ENCODE data around the gene SAMD11.

SAMD11 gene

DNA sequence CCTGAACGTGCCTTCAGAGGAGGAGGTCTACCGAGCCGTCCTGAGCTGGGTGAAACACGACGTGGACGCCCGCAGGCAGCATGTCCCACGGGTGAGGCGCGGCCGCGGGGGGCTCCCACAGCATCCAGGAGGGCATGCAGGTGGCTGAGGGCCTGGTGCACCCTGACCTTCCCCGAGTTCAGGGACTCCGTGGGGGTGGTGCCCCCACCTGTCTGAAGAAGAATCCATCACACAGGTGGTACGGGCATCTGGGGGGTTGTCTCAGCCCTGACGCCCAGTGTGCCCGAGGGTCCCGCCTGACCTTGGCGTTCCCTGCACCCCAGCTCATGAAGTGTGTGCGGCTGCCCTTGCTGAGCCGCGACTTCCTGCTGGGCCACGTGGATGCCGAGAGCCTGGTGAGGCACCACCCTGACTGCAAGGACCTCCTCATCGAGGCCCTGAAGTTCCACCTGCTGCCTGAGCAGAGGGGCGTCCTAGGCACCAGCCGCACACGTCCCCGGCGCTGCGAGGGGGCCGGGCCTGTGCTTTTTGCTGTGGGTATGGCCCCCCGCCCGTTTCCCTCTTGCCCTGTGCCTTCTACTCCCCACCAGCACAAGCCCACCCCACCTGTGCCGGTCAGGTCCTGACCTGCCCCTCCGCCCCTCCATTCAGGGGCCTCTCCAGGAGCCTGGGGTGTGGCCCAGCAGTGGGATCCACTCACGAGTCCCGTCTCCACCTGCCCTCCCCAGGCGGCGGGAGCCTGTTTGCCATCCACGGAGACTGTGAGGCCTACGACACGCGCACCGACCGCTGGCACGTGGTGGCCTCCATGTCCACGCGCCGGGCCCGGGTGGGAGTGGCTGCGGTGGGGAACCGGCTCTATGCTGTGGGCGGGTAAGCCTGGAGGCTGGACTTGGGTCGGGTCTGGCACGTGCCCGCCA, 38.9 kb downstream of the SAMD11 start:
- no peak for DNase-seq (ENCODE audit: low read depth)
- TF ChIP-seq CTCF (IDR thresholded peaks at IDR 0.05; ENCODE audit: low read depth, low read length, missing control alignments): no peak
- in situ Hi-C loops (cut with HindIII; ENCODE audit: low sequenced_read_pairs): no loop called here
- no peak overlapping the region for H3K4me3 ChIP-seq (ENCODE audit: low read depth, low read length)

- no peak overlapping the region for H3K4me3 ChIP-seq (ENCODE audit: low read depth, low read length)
- DNase-seq (ENCODE audit: low read depth): no peak
- in situ Hi-C loops (cut with HindIII; ENCODE audit: low sequenced_read_pairs): no loop called here
- TF ChIP-seq CTCF (IDR thresholded peaks at IDR 0.05; ENCODE audit: low read depth, low read length, missing control alignments): no peak
Observed at GRCh38 chr1:963301-963651, 39.6 kb downstream of the SAMD11 start.

GRCh38 chr1:963746-964525, 40.2 kb downstream of the SAMD11 start:
- no peak for DNase-seq (ENCODE audit: low read depth)
- in situ Hi-C loops (cut with HindIII; ENCODE audit: low sequenced_read_pairs): no loop called here
- TF ChIP-seq CTCF (IDR thresholded peaks at IDR 0.05; ENCODE audit: low read depth, low read length, missing control alignments): no peak
- no peak overlapping the region for H3K4me3 ChIP-seq (ENCODE audit: low read depth, low read length)

- in situ Hi-C loops (cut with HindIII; ENCODE audit: low sequenced_read_pairs): no loop called here
- TF ChIP-seq CTCF (IDR thresholded peaks at IDR 0.05; ENCODE audit: low read depth, low read length, missing control alignments): no peak
- no peak overlapping the region for H3K4me3 ChIP-seq (ENCODE audit: low read depth, low read length)
- no peak for DNase-seq (ENCODE audit: low read depth)
Observed at GRCh38 chr1:964691-965525, 41.2 kb downstream of the SAMD11 start.

DNA sequence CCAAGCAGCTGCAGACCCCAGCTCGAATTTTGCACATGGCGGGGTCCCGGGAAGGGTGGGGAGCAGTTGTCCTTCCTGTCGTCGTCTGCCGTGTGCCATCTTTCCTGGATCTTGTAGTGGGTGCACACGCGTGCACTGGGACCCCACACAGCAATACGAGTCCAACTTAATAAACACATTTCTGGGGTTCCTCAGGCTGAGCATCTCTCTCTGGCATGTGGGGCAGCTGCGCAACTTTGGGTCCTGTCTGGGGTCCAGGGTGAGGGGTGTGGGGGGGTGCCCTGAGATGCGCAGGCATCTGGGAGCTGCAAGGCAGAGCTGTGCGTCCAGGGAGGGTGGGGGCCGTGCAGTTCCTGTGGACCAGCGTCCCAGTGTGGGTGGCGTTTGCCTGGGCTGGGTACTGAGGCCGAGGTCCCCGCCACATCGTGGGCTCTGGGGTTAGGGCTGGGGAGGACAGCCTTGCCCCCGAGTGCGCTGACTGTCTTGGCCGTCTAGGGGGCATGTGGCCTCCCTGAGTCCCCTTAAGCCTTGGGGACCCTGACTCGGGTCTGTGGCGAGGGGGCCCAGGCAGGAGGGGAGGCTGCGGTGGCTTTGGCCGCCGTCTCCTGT, 41.9 kb downstream of the SAMD11 start:
- no peak for DNase-seq (ENCODE audit: low read depth)
- H3K4me3 ChIP-seq (ENCODE audit: low read depth, low read length): no peak overlapping the region
- in situ Hi-C loops (cut with HindIII; ENCODE audit: low sequenced_read_pairs): no loop called here
- TF ChIP-seq CTCF (IDR thresholded peaks at IDR 0.05; ENCODE audit: low read depth, low read length, missing control alignments): no peak
